ENCODE results near the gene NUP88.

NUP88 gene

DNA sequence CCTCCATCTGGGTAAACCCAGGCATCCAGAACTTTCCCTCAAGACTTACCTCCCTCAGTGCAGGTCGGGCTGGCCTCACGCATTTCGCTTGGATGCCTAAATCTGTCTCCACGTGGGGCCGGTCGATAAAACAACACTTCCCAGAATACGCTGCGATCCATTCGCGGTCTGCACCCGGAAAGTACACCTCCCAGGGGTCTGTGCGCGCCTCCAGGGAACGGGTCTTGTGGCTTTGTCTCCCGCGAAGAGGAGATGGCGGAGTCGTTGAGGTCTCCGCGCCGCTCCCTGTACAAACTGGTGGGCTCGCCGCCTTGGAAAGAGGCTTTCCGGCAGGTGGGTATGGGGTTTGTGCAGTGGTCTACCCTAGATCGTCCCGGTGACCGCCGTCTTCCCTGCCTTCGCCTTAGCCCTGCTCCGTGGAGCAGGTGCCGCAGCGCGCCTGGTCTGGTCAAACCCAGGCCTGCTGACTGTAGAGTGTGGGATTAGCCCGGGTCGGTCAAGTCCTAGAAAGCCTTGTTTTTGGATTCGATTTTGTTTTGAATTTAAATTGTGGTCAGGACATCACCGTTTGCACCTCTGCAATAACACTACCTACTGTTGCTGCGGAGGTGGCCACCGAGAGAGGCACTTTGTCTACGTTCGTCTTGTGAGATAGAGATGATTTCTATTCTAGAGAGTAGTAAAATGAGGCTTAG is 644 bp upstream of the NUP88 start, which contains the start of gene RPAIN:
Gene RPAIN (plus strand): TSS at position 224 of the 695 bp plus-strand sequence. CDS start 29 bp downstream, at position 253.
- DNase-seq (ENCODE audit: low read depth in 1 of 2, low spot score in 1 of 2), result peak; percentile 74 to 78

- peak in 1 of 2 donors; percentile 51 for DNase-seq (ENCODE audit: low read depth in 1 of 2, low spot score in 1 of 2)
These were observed 555 bp downstream of the NUP88 start for GRCh38 chr17:5418858-5419355.

- no peak for DNase-seq (ENCODE audit: low read depth in 1 of 2, low spot score in 1 of 2)
These were observed 2.6 kb downstream of the NUP88 start for GRCh38 chr17:5416901-5417300.

DNA sequence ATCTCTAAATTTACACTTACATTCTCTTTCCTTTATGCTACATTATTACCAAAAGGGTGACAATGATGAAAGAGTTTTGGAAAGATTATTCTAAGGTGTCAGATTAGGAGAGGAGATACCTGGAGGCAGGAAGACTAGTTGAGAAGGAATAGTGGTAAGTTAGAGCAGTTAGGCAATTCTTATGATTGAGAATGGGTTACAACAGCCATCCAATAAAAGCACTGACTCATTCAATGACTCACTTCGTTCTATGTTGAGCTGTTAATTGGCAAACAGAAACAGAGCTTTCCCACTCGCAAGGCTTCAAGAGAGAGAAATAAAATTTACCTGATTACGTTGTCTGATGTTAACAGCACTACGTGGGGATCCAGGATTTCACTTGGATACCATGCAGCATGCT is 5.8 kb downstream of the NUP88 start:
- no peak for DNase-seq (ENCODE audit: low read depth in 1 of 2, low spot score in 1 of 2)

DNA sequence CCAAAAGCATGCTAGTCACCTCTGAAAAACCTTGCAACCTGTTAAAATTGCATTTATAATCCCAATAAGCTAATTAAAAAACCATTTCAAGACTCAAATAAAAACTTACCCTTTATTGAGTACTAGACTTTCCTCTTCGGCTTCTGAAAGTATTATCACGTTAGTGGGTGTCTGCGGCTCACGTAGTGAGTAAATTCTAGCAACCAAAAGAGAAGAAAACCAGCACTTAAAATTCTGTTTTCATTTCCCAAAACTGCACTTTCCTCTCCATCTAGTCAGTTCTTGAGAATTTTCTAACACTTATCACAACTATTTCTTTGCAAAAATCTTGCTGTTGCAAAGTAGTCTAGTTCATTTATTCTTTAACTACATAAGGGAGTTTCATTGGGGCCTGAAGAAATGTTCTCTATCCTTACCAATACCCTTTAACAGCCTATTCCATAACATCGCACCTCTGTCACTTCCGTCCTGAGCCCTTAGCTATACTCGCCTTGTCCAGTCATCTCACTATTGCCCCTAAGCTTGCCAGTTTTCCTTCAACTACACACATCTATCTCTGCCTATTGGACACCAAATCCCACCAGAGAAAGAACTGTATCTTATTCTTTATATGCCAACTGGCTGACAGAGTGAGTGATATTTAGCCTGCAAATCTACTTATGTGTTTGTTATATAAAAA is 8.7 kb downstream of the NUP88 start:
- no peak for DNase-seq (ENCODE audit: low read depth in 1 of 2, low spot score in 1 of 2)

DNA sequence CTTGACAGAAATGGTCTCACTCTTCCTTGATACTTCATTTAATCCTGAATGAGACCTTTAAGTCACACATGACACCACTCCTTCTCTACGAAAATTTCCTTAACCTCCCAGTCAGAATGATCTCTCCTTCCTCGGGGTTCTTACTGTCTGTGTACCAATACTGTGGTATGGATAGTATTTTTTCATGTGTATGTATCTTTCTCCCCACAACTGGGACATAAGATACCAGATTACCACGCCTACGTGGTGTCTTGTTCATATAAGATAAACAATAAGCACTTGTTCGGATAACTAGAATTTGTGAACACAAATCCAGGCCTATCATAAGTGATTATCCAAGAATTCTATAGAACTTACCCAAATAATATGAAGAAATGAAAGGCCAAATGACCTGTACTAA is 11.3 kb downstream of the NUP88 start:
- no peak for DNase-seq (ENCODE audit: low read depth in 1 of 2, low spot score in 1 of 2)

DNA sequence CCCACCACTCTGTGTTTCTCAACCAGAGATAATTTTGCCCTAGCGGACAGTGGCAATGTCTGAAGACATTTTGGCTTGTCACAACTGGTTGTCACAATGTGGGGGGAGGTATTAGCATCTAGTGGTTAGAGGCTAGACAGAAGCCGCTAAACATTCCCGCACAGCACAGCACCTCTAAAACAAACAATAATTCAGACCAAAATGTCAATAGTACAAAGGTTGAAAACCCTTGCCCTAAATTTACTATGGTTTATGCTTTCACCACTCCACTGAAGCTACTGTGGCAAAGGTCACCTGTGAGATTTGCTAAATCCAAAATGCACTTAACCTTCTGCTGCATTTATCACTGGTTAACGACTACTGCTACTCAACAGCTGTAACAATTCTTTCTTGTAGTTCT is 14.1 kb downstream of the NUP88 start:
- no peak for DNase-seq (ENCODE audit: low read depth in 1 of 2, low spot score in 1 of 2)

DNA sequence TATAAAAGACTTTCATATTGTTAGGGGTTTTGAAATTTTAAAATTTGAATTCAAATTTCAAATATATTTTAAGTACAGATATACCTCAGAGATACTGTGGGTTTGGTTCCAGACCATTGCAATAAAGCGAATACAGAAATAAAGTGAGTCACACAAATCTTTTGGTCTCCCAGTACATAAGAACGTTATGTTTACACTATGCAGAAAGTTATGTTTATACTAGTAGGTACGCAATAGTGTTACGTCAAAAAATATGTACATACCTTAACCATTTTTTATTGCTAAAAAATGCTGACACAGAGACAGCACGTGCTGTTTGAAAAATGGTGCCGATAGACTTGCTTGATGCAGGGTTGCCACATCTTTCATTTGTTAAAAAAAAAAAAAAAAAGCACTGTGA is 19.7 kb downstream of the NUP88 start:
- no peak for DNase-seq (ENCODE audit: low read depth in 1 of 2, low spot score in 1 of 2)

- no peak for DNase-seq (ENCODE audit: low read depth in 1 of 2, low spot score in 1 of 2)
These were observed 22.9 kb downstream of the NUP88 start for GRCh38 chr17:5396612-5397011.

GRCh38 chr17:5391678-5392077 is 27.8 kb downstream of the NUP88 start:
- no peak for DNase-seq (ENCODE audit: low read depth in 1 of 2, low spot score in 1 of 2)

- DNase-seq (ENCODE audit: low read depth in 1 of 2, low spot score in 1 of 2), result no peak
These were observed 37.9 kb downstream of the NUP88 start for GRCh38 chr17:5381542-5381941.

DNA sequence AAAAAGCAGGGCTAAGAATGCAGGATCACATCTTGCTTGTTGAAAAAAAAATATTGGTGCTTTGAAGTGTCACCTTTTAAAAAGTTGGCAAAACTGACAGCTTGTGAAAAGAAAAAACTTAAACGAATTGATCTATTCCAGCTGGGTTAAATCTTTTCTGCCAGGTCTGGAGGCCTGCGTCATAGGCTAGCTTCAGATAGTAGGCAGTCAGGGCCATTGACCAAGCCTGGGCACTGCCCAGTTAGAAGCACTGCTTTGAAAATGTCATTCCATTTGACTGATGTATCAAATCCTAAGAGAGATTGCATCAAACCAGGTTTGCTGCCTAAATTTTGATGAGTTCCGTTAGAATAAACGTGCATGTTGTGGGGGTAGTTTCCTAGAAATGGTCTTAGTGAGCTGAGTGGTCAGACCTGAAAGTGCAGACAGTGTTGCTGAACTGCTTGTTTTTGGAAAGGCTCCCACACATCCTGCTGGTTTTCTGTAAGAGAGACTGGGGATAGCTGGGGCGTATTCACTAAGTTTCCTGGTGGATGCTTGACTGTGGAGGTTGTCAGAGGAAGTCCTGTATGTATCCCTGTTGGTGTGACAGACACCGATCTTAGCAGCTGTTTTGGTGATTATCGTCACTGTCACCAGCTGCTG is 38.8 kb downstream of the NUP88 start:
- DNase-seq (ENCODE audit: low read depth in 1 of 2, low spot score in 1 of 2), result no peak

DNA sequence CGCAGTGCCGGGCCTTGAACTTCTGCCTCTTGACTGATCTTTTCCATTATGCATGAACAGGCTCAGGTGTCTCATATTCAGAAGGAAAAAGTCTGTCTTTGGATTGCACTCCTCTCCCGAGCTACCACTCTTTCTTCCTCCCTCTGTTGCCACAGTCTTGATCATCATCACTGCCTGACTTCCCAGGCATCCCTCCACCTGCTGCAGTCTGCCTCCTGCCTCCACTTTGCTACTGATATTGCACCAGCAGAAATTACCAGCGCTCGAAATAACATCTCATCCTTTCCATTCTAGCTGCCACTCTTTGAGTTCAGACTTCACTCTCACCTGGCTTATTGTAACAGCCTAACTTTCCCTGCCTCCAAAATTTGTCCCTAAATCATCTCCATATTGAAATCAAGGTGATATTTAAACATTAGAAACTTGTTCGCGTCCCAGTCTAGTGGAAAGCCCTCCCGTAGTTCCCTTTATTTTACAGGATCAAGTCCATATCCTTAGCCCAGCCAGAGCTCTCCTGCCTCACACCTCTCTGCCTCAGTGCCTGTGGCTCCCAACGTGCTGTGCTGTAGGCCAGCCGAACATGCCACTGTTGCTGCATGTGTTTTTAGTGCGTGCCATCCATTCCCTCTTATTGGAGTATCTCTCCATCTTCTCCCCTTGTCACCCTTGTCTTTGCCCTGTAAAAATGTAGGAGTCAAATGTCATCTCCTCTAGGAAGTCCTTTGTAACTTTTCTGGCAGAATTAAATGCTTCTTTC is 39.9 kb downstream of the NUP88 start:
- no peak for DNase-seq (ENCODE audit: low read depth in 1 of 2, low spot score in 1 of 2)

DNA sequence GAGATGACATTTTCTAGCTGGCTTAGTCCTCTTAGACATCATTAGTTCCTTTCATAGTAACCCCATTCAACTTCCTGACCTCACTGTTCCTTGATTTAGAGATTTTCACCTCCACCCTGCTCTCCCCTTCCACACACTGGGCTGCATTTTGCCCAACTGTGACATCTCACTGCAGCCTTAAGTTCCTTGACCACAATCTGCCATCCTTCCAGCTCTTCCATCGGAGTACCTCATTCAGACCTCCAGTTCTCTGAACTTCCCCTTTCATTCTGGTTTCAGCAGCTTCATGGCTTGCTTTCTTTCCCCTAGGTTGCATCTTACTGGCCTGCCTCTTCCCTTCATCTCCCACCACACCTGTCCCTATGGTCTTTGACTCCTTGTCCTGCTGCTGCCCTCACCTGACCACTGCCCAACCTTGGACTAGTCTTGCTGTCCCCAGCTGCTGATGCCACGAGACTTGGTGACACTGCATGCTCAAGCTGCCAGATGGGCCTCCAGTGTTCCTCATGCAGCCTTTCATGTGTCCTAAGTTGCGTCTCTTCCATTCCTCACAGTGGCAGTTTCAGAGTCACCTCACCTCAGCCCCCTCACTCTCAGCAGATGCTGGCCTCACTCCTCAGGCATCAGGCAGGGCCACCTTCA is 40.8 kb downstream of the NUP88 start:
- no peak for DNase-seq (ENCODE audit: low read depth in 1 of 2, low spot score in 1 of 2)

GRCh38 chr17:5373112-5373511 is 46.4 kb downstream of the NUP88 start:
- no peak for DNase-seq (ENCODE audit: low read depth in 1 of 2, low spot score in 1 of 2)

GRCh38 chr17:5370411-5370810 is 49.1 kb downstream of the NUP88 start:
- no peak for DNase-seq (ENCODE audit: low read depth in 1 of 2, low spot score in 1 of 2)

GRCh38 chr17:5365831-5366230 is 53.6 kb downstream of the NUP88 start:
- no peak for DNase-seq (ENCODE audit: low read depth in 1 of 2, low spot score in 1 of 2)

DNA sequence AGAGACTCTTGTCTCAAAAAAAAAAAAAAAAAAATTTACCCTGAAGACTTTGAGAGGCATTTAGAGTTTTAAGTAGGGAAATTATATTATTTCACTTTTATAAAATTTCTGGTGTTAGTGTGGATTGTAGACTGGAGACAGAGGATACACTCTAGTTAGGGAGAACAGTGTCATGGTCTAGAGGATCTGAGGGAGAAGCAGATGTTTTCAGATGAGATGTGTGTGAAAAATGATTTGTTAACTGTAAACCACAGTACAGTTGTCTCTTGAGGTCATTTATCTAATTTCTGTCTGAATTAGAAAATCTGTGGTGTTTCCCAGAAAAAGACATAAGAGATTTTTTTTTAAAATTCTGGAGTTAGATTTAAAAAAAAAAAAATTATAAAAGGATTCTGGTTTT is 54.8 kb downstream of the NUP88 start:
- DNase-seq (ENCODE audit: low read depth in 1 of 2, low spot score in 1 of 2), result no peak

DNA sequence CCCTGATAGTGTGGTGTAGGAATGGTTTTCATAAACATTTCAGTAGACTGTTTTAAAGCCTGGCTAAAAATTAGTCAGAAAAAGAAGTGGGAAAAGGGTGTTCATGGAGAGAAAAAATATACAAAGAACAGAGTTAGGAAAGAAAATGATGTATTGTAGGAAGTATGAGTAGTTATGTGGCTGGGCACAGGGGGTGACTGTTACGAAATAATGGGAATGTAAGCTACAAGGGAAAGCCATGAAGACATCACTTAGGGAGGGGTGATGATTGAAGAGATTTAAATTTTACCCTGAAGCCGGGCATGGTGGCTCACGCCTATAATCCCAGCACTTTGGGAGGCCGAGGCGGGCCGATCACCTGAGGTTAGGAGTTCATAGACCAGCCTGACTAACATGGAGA is 55.3 kb downstream of the NUP88 start:
- DNase-seq (ENCODE audit: low read depth in 1 of 2, low spot score in 1 of 2), result no peak

- DNase-seq (ENCODE audit: low read depth in 1 of 2, low spot score in 1 of 2), result no peak
These were observed 57.2 kb downstream of the NUP88 start for GRCh38 chr17:5362162-5362811.

All from activated T-helper 1 cell treated with anti-CD3 and anti-CD28 coated beads, Interleukin-2, amount 50 U/mL, for 16 hours (primary cell).